Upper lobe of left lung (tissue), 6 donors: Measurements from ENCODE around the gene HPGDS. TPM values are rescaled to one million over a fixed set of nuclear protein-coding genes. Genes with fewer than 3 reads are reported as not detected.
A peak's percentile ranks its signal among the peaks of the same experiment; 100 is the strongest.

ENCODE experiments used
- ATAC-seq, 2 donors: fragments of 200-7000 bp; cut with Tn5 transposase; one replicate each; pipeline ENCODE4 v1.9.1; 2022; ENCODE audit warnings: mild to moderate bottlenecking in 2 of 2, moderate library complexity in 2 of 2; ENCODE audit not compliant: low FRiP score in 2 of 2
- DNase-seq, 2 donors: peaks; one replicate each; pipeline ENCODE4 v3.0.0-alpha.2; 2019 to 2020
- H3K27ac ChIP-seq, 4 donors: fragments of 200-600 bp; sonication (generic); one replicate each; pipeline ENCODE4 v1.5.1; 2016 to 2019
- H3K27me3 ChIP-seq, 4 donors: fragments of 200-600 bp; sonication (generic); one replicate each; pipeline ENCODE4 v1.5.1; 2017 to 2019
- H3K36me3 ChIP-seq, 4 donors: fragments of 200-600 bp; sonication (generic); one replicate each; pipeline ENCODE4 v1.5.1; 2016 to 2019
- H3K4me1 ChIP-seq, 4 donors: fragments of 200-600 bp; sonication (generic); one replicate each; pipeline ENCODE4 v1.5.1; 2018 to 2019
- H3K4me3 ChIP-seq, 4 donors: fragments of 200-600 bp; sonication (generic); one replicate each; pipeline ENCODE4 v1.5.1; 2017 to 2019; ENCODE audit warnings: mild to moderate bottlenecking in 2 of 4, moderate library complexity in 1 of 4
- H3K9me3 ChIP-seq, 4 donors: fragments of 200-600 bp; sonication (generic); one replicate each; pipeline ENCODE4 v1.5.1; 2018 to 2019
- EP300 ChIP-seq, 4 donors: sonication (generic); formaldehyde crosslinking; IDR thresholded peaks; one replicate each; pipeline ENCODE4 v1.5.1; 2017; ENCODE audit warnings: antibody characterized with exemption in 4 of 4, control low read depth in 2 of 4
- POLR2A ChIP-seq, 4 donors: fragments of 450-650 bp; IDR thresholded peaks; one replicate each; pipeline ENCODE4 v1.5.1; 2016 to 2017; ENCODE audit warnings: antibody characterized with exemption in 4 of 4, mild to moderate bottlenecking in 2 of 4
- POLR2AphosphoS5 ChIP-seq, 2 donors: sonication (generic); formaldehyde crosslinking; IDR thresholded peaks; one replicate each; pipeline ENCODE4 v1.5.1; 2017; ENCODE audit warnings: antibody characterized with exemption in 2 of 2
- WGBS, 2 donors: methylation state at CpG; one replicate each; pipeline ENCODE4 v1.1.5; 2017 to 2018; 5-methylcytosine and 5-hydroxymethylcytosine counted together
- total RNA-seq, 6 donors: library from RNA; depleted of rRNA in 4 of 6; stranded (reverse); fragments of >200 nt in 4 of 6; gene quantifications; one replicate each; pipeline versions ENCODE4 v1.1.0 to v1.2.1, GENCODE V29; 2016 to 2021
- TF ChIP-seq, protein P1 (sequence below), 6 experiments: fragments of 450-650 bp in 4 of 6; fragments of 200-600 bp in 2 of 6; sonication (generic) in 2 of 6; IDR thresholded peaks; one replicate each; pipeline ENCODE4 v1.5.1; 2016 to 2019; ENCODE audit warnings: antibody characterized with exemption in 6 of 6
- donor health status: DM: no; HTN: no; CAD: no; lungs with moderate emphysema.
- donor health status: DM: no; HTN: yes; CAD: no; lungs with severe emphysema.

HPGDS gene
- total RNA-seq, 6 donors from 2014 or later = 0.59 to 17.8 (median 5.2) TPM

DNA sequence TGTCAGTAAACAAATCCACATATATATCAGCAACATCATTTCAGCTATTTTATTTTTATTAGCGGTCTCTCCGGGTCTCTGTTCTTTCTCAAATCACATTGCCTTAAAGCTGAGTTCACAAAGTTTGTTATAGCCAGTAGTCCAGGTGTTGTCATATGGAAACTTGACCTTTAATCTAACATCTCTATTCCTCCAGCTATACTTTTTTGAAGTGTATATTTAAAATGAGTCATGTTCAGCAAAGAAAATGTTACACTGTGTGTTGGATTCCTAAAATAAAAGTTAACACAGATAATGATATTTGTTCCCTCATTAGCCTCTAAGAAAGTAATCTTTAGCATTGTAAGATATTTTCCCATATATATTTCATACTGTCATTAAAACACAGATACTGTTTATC is 71.4 kb downstream of the HPGDS start:
- no peaks in the 10 kb centered on the region for H3K27me3 ChIP-seq
- H3K4me1 ChIP-seq = no peaks in the 10 kb centered on the region
- no peak for DNase-seq
- no peak for ATAC-seq
- H3K9me3 ChIP-seq = no peaks in the 10 kb centered on the region
- TF ChIP-seq EP300 (IDR thresholded peaks at IDR 0.05) (no peak), POLR2A (IDR thresholded peaks at IDR 0.05) (no peak), POLR2AphosphoS5 (IDR thresholded peaks at IDR 0.05) (no peak)
- TF ChIP-seq, protein P1, sequence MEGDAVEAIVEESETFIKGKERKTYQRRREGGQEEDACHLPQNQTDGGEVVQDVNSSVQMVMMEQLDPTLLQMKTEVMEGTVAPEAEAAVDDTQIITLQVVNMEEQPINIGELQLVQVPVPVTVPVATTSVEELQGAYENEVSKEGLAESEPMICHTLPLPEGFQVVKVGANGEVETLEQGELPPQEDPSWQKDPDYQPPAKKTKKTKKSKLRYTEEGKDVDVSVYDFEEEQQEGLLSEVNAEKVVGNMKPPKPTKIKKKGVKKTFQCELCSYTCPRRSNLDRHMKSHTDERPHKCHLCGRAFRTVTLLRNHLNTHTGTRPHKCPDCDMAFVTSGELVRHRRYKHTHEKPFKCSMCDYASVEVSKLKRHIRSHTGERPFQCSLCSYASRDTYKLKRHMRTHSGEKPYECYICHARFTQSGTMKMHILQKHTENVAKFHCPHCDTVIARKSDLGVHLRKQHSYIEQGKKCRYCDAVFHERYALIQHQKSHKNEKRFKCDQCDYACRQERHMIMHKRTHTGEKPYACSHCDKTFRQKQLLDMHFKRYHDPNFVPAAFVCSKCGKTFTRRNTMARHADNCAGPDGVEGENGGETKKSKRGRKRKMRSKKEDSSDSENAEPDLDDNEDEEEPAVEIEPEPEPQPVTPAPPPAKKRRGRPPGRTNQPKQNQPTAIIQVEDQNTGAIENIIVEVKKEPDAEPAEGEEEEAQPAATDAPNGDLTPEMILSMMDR (IDR thresholded peaks at IDR 0.05) = no peak
- no peak overlapping the region for H3K4me3 ChIP-seq
- no peak overlapping the region for H3K27ac ChIP-seq
- WGBS, 2 donors = 74 to 95% methylated on average over 2 of the region's 2 CpGs
- H3K36me3 ChIP-seq = peaks cover 0 to 62% (median 4%) of the 10 kb centered on the region in 4 donors

DNA sequence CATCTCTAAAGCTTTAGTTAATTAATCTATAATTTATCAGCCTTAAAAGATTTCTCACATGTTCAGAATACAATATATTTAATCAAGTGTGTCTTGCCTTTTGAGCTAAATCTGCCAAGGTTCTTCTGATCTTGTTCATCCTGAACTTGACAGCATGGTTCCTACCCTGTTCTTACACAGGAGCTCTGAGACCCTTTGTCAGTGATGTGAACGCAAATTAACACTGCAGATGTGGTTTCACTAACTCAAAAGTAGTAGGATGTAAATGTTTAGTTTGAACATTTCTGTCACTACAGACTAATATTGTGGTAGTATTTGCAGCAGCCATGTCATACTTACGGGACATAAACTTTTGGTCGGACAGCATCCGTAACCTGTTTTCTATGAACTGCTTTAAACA is 75.6 kb downstream of the HPGDS start:
- no peak for ATAC-seq
- peaks cover 0 to 30% (median 1%) of the 10 kb centered on the region in 4 donors for H3K36me3 ChIP-seq
- 94% methylated on average over 4 of the region's 4 CpGs for WGBS, 2 donors

DNA sequence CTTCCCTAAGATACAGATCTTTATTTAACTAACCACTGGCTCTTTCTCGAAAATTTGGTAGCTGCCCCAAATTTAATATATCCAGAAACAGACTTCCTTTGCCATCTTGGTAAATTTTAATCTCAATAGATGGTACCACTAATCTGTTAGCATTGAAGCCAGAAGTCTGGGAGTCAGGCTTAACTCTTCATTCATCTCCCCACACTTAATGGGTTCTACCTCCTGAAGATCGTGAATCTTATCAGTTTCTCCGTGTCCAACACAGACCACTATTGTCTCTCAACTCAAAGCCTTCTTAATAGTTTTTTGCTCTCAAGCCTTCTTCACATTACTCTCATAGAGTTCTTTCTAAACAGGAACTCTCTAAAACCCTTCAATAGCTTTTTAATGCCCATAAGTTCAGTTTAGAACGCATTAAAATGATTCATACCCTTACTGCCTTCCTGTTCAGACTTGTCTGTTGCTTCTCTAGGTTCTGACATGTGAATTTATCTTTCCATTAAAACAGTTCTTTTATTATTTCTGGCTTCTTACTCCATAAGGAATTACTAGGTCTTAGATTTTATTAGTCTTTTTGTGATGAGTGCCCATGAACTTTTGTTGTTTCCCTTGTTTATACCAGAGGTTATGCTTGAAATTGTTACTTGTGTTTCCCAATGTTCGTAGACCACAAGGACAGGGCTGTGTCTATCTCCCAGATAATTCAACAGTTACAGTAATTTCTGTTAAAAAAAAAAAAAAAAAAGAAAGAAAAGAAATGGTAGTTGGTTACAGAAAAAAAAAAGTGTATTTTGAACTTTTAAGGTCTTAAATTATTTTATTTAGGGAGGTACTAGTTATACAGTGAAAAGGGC is 80.2 kb downstream of the HPGDS start:
- no peak overlapping the region for H3K27ac ChIP-seq
- H3K4me1 ChIP-seq = no peaks in the 10 kb centered on the region
- DNase-seq (no peak), ATAC-seq (no peak)
- TF ChIP-seq EP300 (IDR thresholded peaks at IDR 0.05) = no peak
- no peak for TF ChIP-seq POLR2A (IDR thresholded peaks at IDR 0.05)
- TF ChIP-seq, protein P1 (IDR thresholded peaks at IDR 0.05) = no peak
- TF ChIP-seq POLR2AphosphoS5 (IDR thresholded peaks at IDR 0.05) = no peak
- H3K27me3 ChIP-seq = no peaks in the 10 kb centered on the region
- peaks cover 0 to 18% (median 1%) of the 10 kb centered on the region in 4 donors for H3K36me3 ChIP-seq
- no peak overlapping the region for H3K4me3 ChIP-seq
- no peaks in the 10 kb centered on the region for H3K9me3 ChIP-seq
- 85 to 87% methylated on average over 5 of the region's 5 CpGs for WGBS, 2 donors

More for the DNA sequence above, 75.6 kb downstream of the HPGDS start:
- H3K4me1 ChIP-seq = no peaks in the 10 kb centered on the region
- no peak overlapping the region for H3K4me3 ChIP-seq
- TF ChIP-seq, protein P1 (IDR thresholded peaks at IDR 0.05) = no peak
- no peak for TF ChIP-seq POLR2AphosphoS5 (IDR thresholded peaks at IDR 0.05)
- no peak for TF ChIP-seq POLR2A (IDR thresholded peaks at IDR 0.05)
- no peak for TF ChIP-seq EP300 (IDR thresholded peaks at IDR 0.05)
- H3K27me3 ChIP-seq = no peaks in the 10 kb centered on the region
- H3K9me3 ChIP-seq = no peaks in the 10 kb centered on the region
- no peak overlapping the region for H3K27ac ChIP-seq
- no peak for DNase-seq

DNA sequence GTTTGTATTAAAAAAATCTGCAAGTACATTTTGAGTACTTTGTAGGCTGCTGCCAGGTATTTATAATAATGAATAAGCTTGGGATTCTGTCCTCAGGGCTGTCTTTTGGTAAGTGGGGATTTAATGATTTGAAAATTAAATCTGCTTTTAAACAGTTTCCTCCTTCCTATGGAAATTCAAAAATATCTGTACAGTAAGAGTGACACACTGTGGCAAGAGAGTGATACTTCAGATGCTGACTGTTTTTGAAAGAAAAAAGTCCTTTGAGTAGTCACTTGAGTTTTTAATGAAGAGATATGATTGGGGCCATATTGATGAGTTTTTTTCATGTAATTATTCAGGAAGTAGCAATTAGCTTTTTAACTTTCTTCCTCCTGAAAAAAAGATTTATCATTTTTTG is 85.8 kb downstream of the HPGDS start:
- Histone ChIP-seq H3K27ac (no peak overlapping the region), H3K4me3 (no peak overlapping the region), H3K4me1 (no peaks in the 10 kb centered on the region)

More for the DNA sequence above, 85.8 kb downstream of the HPGDS start:
- Histone ChIP-seq H3K9me3 (no peaks in the 10 kb centered on the region), H3K36me3 (peaks cover 6 to 35% (median 13%) of the 10 kb centered on the region in 4 donors), H3K27me3 (no peaks in the 10 kb centered on the region)
- ATAC-seq = no peak
- TF ChIP-seq, protein P1 (IDR thresholded peaks at IDR 0.05) = peak in 3 of 6 experiments; percentile 7 to 18 (median 16)
- TF ChIP-seq EP300 (IDR thresholded peaks at IDR 0.05) = no peak
- no peak for DNase-seq
